Rectal smooth muscle tissue (tissue), 1 donor: ENCODE results near the gene AQP7.
A peak's percentile ranks its signal among the peaks of the same experiment; 100 is the strongest.
"Not testable (repeated sequence)": the region's sequence is repeated elsewhere in the genome, so short reads cannot be mapped to it uniquely, and the experiment has no call there.

ENCODE experiments used
- H3K27ac ChIP-seq: one replicate; pipeline ENCODE4 v1.7.0; 2013; ENCODE audit warnings: low read depth, low read length, inconsistent platforms
- H3K27me3 ChIP-seq: one replicate; pipeline ENCODE4 v1.7.0; 2013; ENCODE audit warnings: low read length; ENCODE audit not compliant: control insufficient read depth, insufficient read depth
- H3K36me3 ChIP-seq: one replicate; pipeline ENCODE4 v1.7.0; 2013; ENCODE audit warnings: low read length; ENCODE audit not compliant: control insufficient read depth, insufficient read depth
- H3K4me1 ChIP-seq: one replicate; pipeline ENCODE4 v1.7.0; 2013; ENCODE audit warnings: low read length; ENCODE audit not compliant: control insufficient read depth, insufficient read depth
- H3K4me3 ChIP-seq: one replicate; pipeline ENCODE4 v1.7.0; 2013; ENCODE audit warnings: low read length
- H3K9ac ChIP-seq: one replicate; pipeline ENCODE4 v1.7.0; 2013; ENCODE audit warnings: low read length

AQP7 gene

GRCh38 chr9:33402371-33402770 lies at the start of gene AQP7:
AQP7 (minus strand) TSS chr9:33402568; CDS start chr9:33401262, 1,306 bp downstream.
- not testable (repeated sequence) for H3K36me3 ChIP-seq, H3K27me3 ChIP-seq, H3K4me3 ChIP-seq, H3K27ac ChIP-seq, H3K4me1 ChIP-seq, H3K9ac ChIP-seq

GRCh38 chr9:33450621-33451146 lies 48.3 kb upstream of the AQP7 start:
- no peaks in the 10 kb centered on the region for H3K27me3 ChIP-seq
- H3K27ac ChIP-seq = no peak overlapping the region
- H3K36me3 ChIP-seq = no peaks in the 10 kb centered on the region
- H3K4me3 ChIP-seq = no peak overlapping the region
- H3K4me1 ChIP-seq = peaks cover 2% of the 10 kb centered on the region
- no peak overlapping the region for H3K9ac ChIP-seq

DNA sequence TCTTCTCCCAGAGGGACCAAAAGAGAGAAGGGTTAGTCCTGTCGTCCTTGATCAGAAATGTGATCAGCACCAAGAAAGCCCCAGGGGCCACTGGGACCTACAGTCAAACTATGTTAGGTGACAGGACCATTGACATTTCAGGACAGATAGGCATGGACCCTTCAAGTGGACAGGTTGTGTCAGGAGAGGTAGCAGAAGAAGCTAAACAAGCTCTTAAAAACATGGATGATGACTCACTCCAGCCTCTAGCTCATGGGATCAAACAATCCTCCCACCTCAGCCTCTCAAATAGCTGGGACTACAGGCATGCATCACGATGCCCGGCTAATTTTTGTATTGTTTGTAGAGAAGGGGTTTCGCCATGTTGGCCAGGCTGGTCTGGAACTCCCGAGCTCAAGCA lies 47.3 kb upstream of the AQP7 start:
- Histone ChIP-seq H3K27ac (no peak overlapping the region), H3K9ac (no peak overlapping the region), H3K4me3 (no peak overlapping the region), H3K4me1 (peaks cover 2% of the 10 kb centered on the region), H3K27me3 (no peaks in the 10 kb centered on the region), H3K36me3 (no peaks in the 10 kb centered on the region)

DNA sequence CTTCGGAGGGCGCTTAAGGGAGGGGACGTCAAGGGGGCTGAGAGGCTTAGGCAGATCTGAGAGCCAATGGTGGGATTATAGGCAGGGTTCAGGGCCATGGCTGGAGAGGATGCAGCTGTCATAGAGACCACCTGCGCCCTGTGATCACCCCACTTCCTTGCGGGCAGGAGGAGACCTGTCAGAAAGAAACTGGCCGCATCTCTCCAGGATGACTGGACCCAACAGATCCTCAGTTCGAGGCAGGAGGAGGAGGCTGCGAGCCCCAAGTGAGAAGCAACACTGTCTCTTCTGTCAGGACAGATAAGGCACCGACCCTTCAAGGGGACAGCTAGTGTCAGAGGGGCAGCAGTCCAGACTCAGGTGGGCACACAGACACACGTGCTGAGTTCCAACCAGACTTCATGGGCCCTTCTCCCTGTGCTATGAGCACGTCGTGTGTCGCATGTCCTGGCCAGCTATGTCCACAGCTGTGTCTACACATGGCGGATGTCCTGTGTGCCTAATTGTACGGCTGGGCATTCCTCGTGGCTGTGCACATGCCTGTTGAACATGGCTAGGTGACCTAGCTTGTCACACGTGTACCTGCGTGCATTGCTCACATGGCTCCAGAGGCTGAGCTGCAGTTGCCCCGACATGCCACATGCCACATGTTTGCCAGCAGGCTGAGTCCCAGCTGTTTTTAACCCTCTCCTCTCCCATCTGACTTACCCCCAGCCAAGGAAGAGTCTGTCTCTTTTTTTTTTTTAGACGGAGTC lies 45.6 kb upstream of the AQP7 start:
- H3K9ac ChIP-seq = no peak overlapping the region
- no peaks in the 10 kb centered on the region for H3K27me3 ChIP-seq
- no peaks in the 10 kb centered on the region for H3K36me3 ChIP-seq
- H3K4me3 ChIP-seq = peak overlapping the region; percentile 54
- no peak overlapping the region for H3K27ac ChIP-seq
- H3K4me1 ChIP-seq = peaks cover 2% of the 10 kb centered on the region

GRCh38 chr9:33446946-33447798 lies 44.8 kb upstream of the AQP7 start, which contains the start of gene AQP3:
AQP3 (minus strand) TSS chr9:33447593; CDS start chr9:33447530, 63 bp downstream.
- H3K9ac ChIP-seq = peak within 1 kb of the TSS; percentile 13
- H3K4me1 ChIP-seq = peaks cover 2% of the 10 kb centered on the region
- H3K27ac ChIP-seq = peak within 1 kb of the TSS; percentile 12
- H3K4me3 ChIP-seq = peak within 1 kb of the TSS; percentile 80
- H3K36me3 ChIP-seq = peaks cover 4% of the 10 kb centered on the region
- H3K27me3 ChIP-seq = no peaks in the 10 kb centered on the region

DNA sequence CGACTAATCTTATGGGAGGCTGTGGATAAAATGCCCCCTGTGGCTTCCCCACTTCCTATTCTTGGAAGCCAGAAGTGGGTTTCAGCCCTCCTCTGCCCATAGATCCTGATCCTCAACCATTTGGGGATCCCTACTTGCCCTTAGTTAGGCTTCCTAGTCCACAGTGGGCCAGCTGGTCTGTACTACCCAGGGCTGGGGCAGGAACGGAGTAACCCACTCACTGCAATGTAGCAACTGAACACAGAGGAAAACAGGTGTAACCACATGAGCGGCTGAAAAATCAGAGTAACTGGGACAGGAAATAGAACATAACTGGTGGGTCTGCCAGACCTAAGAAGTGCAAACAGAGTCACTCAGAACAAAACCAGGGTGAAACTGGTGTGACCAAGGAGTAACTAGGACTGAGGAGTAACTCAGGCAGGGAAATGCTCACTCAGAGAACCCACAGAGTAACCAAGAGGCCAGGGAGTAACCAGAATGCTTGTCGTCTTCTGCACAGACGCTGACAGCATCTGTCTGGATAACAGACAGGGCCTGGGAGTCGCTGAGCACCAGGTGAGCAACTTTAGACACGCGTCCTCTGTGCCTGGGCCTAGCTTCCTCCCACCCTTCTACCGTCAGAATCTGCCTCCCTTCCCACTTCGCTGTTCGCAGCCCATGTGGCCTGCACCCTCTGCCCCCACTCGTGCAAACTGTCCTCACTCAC lies 44.0 kb upstream of the AQP7 start:
- Histone ChIP-seq H3K27ac (no peak overlapping the region), H3K4me3 (peak overlapping the region; percentile 80)

GRCh38 chr9:33445389-33446239 lies 43.2 kb upstream of the AQP7 start:
- Histone ChIP-seq H3K4me3 (peak overlapping the region; percentile 80), H3K27ac (no peak overlapping the region), H3K4me1 (peaks cover 2% of the 10 kb centered on the region)

More for the DNA sequence above, 44.0 kb upstream of the AQP7 start:
- H3K4me1 ChIP-seq = peaks cover 2% of the 10 kb centered on the region
- H3K9ac ChIP-seq = peak overlapping the region; percentile 13
- peaks cover 4% of the 10 kb centered on the region for H3K36me3 ChIP-seq
- H3K27me3 ChIP-seq = no peaks in the 10 kb centered on the region

GRCh38 chr9:33443464-33444154 lies 41.2 kb upstream of the AQP7 start:
- H3K27me3 ChIP-seq = no peaks in the 10 kb centered on the region
- no peak overlapping the region for H3K9ac ChIP-seq
- H3K4me1 ChIP-seq = peaks cover 2% of the 10 kb centered on the region
- H3K36me3 ChIP-seq = peaks cover 4% of the 10 kb centered on the region
- no peak overlapping the region for H3K4me3 ChIP-seq
- H3K27ac ChIP-seq = no peak overlapping the region

More at GRCh38 chr9:33445389-33446239, 43.2 kb upstream of the AQP7 start:
- no peak overlapping the region for H3K9ac ChIP-seq
- H3K27me3 ChIP-seq = no peaks in the 10 kb centered on the region
- H3K36me3 ChIP-seq = peaks cover 4% of the 10 kb centered on the region

DNA sequence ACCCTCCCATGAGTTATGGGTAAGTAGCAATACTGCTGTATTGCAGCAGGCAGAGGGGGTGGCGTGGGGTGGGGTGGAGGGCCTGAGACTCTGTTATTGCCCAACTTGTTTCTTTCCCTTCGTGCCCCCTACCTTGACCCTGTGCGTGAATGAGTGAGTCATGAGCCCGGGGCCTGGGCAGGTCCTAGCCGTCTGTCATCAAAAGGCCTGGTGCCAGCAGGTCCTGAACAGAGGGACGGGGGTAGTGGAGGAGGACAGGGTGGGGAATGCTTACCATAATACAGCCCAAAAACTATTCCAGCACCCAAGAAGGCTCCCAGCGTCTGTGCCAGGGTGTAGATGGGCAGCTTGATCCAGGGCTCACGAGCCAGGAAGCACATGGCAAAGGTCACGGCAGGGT lies 40.7 kb upstream of the AQP7 start:
- Histone ChIP-seq H3K9ac (no peak overlapping the region), H3K27me3 (no peaks in the 10 kb centered on the region), H3K4me1 (peaks cover 2% of the 10 kb centered on the region), H3K27ac (no peak overlapping the region), H3K36me3 (peaks cover 4% of the 10 kb centered on the region), H3K4me3 (no peak overlapping the region)

DNA sequence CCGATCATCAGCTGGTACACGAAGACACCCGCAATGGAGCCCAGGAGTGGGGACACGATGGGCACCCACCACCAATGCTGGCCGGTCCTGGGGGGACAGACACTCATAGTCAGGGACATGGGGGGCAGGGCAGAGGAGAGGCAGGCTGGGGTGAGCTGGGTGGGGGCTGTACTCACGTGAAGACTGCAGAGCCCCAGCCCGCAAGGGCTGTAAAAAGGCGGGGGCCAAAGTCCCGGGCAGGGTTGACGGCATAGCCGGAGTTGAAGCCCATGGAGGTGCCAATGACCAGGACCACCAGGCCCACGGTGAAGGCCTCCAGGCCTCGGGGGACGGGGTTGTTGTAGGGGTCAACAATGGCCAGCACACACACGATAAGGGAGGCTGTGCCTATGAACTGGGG lies 39.8 kb upstream of the AQP7 start:
- Histone ChIP-seq H3K4me1 (peaks cover 2% of the 10 kb centered on the region), H3K27me3 (no peaks in the 10 kb centered on the region), H3K36me3 (peaks cover 4% of the 10 kb centered on the region), H3K9ac (no peak overlapping the region), H3K4me3 (no peak overlapping the region), H3K27ac (no peak overlapping the region)

DNA sequence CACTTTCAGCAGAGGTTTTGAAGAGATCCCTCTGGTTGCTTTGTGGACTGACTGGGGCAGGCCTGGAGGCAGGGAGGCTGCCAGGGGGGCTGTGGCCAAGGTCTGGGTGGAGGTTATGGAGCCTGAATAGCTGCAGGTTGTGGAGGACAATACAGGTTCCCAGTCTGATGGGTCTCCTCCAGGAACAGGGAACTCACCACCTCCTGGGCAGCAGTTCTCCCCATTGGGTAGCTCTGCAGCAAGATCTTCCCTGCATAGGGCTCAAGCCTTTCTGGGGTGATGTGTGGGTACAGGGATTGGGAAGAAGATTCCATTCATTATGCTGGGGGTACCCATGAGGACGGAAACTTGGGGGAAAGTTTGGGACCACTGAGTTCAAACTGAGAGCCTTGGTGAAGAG lies 38.2 kb upstream of the AQP7 start:
- peaks cover 4% of the 10 kb centered on the region for H3K36me3 ChIP-seq
- no peaks in the 10 kb centered on the region for H3K4me1 ChIP-seq
- no peak overlapping the region for H3K27ac ChIP-seq
- H3K4me3 ChIP-seq = no peak overlapping the region
- no peaks in the 10 kb centered on the region for H3K27me3 ChIP-seq
- no peak overlapping the region for H3K9ac ChIP-seq
